Measurements from ENCODE around the gene PLCB3.
A peak's percentile ranks its signal among the peaks of the same experiment; 100 is the strongest.

The PLCB3 gene

DNA sequence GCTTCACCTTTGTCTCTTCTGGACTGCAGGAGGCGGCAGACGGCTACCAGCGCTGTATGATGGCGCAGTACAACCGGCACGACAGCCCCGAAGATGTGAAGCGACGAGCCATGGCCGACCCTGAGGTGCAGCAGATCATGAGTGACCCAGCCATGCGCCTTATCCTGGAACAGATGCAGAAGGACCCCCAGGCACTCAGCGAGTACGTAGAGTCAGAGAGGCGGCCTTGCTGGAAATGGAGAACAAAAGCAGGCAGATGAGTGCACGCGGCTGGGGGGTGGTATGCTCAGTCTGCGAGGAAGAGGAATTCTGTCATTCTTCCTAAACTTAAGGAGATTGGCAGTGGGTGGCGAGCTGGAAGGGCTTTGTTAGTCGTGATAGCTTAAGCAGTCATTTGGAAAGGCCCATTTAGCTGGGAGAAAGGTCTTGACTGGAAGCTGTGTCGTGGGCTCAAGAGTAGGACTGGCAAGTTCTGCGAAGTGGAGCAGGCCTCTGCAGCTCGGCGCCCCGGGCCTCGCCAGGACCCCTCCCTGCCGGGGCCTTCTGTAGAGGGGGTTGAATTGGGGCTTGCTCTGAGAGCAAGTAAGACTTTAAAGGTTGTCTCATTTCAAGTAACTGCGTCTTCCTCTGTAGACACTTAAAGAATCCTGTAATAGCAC, 47.8 kb upstream of the PLCB3 start:
- TF ChIP-seq SPI1 (IDR thresholded peaks at IDR 0.05; ENCODE audit: borderline replicate concordance, low read depth): no peak
- TF ChIP-seq POLR2AphosphoS5 (IDR thresholded peaks at IDR 0.05; ENCODE audit: low read depth): no peak
- no peak for TF ChIP-seq GABPA (IDR thresholded peaks at IDR 0.05; ENCODE audit: low read depth)
- TF ChIP-seq, protein P1, sequence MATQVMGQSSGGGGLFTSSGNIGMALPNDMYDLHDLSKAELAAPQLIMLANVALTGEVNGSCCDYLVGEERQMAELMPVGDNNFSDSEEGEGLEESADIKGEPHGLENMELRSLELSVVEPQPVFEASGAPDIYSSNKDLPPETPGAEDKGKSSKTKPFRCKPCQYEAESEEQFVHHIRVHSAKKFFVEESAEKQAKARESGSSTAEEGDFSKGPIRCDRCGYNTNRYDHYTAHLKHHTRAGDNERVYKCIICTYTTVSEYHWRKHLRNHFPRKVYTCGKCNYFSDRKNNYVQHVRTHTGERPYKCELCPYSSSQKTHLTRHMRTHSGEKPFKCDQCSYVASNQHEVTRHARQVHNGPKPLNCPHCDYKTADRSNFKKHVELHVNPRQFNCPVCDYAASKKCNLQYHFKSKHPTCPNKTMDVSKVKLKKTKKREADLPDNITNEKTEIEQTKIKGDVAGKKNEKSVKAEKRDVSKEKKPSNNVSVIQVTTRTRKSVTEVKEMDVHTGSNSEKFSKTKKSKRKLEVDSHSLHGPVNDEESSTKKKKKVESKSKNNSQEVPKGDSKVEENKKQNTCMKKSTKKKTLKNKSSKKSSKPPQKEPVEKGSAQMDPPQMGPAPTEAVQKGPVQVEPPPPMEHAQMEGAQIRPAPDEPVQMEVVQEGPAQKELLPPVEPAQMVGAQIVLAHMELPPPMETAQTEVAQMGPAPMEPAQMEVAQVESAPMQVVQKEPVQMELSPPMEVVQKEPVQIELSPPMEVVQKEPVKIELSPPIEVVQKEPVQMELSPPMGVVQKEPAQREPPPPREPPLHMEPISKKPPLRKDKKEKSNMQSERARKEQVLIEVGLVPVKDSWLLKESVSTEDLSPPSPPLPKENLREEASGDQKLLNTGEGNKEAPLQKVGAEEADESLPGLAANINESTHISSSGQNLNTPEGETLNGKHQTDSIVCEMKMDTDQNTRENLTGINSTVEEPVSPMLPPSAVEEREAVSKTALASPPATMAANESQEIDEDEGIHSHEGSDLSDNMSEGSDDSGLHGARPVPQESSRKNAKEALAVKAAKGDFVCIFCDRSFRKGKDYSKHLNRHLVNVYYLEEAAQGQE (IDR thresholded peaks at IDR 0.05; ENCODE audit: insufficient replicate concordance, low read depth): no peak
- TF ChIP-seq, protein P2, sequence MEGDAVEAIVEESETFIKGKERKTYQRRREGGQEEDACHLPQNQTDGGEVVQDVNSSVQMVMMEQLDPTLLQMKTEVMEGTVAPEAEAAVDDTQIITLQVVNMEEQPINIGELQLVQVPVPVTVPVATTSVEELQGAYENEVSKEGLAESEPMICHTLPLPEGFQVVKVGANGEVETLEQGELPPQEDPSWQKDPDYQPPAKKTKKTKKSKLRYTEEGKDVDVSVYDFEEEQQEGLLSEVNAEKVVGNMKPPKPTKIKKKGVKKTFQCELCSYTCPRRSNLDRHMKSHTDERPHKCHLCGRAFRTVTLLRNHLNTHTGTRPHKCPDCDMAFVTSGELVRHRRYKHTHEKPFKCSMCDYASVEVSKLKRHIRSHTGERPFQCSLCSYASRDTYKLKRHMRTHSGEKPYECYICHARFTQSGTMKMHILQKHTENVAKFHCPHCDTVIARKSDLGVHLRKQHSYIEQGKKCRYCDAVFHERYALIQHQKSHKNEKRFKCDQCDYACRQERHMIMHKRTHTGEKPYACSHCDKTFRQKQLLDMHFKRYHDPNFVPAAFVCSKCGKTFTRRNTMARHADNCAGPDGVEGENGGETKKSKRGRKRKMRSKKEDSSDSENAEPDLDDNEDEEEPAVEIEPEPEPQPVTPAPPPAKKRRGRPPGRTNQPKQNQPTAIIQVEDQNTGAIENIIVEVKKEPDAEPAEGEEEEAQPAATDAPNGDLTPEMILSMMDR (IDR thresholded peaks at IDR 0.05; ENCODE audit: insufficient read depth, low read length): no peak
- Histone ChIP-seq H3K4me3 (replicated peaks; ENCODE audit: insufficient read depth, low read length) (no peak overlapping the region), H3K27me3 (ENCODE audit: insufficient read depth, poor library complexity, severe bottlenecking) (no peaks in the 10 kb centered on the region), H3K27ac (replicated peaks) (no peak overlapping the region)
- no peak for DNase-seq (ENCODE audit: low read depth in 1 of 2, low spot score in 1 of 2)

DNA sequence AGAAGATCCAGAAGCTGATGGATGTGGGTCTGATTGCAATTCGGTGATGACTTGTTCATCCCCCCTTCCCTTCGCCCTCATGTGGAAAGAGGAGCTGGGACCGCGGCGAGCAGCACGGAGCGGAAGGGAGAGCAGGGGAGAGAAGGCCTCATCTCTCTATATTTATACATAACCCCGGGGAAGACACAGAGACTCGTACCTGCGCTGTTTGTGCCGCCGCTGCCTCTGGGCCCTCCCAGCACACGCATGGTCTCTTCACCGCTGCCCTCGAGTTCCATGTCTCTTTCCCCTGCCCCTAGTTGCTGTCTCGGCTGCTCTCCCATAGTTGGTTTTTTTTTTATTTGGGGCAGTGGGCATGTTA, 47.3 kb upstream of the PLCB3 start:
- no peak for DNase-seq (ENCODE audit: low read depth in 1 of 2, low spot score in 1 of 2)
- Histone ChIP-seq H3K4me3 (replicated peaks; ENCODE audit: insufficient read depth, low read length) (no peak overlapping the region), H3K27ac (replicated peaks) (no peak overlapping the region), H3K27me3 (ENCODE audit: insufficient read depth, poor library complexity, severe bottlenecking) (no peaks in the 10 kb centered on the region)
- TF ChIP-seq SPI1 (IDR thresholded peaks at IDR 0.05; ENCODE audit: borderline replicate concordance, low read depth): no peak
- no peak for TF ChIP-seq POLR2AphosphoS5 (IDR thresholded peaks at IDR 0.05; ENCODE audit: low read depth)
- no peak for TF ChIP-seq GABPA (IDR thresholded peaks at IDR 0.05; ENCODE audit: low read depth)
- TF ChIP-seq, protein P2 (IDR thresholded peaks at IDR 0.05; ENCODE audit: insufficient read depth, low read length): no peak
- TF ChIP-seq, protein P1 (IDR thresholded peaks at IDR 0.05; ENCODE audit: insufficient replicate concordance, low read depth): no peak

DNA sequence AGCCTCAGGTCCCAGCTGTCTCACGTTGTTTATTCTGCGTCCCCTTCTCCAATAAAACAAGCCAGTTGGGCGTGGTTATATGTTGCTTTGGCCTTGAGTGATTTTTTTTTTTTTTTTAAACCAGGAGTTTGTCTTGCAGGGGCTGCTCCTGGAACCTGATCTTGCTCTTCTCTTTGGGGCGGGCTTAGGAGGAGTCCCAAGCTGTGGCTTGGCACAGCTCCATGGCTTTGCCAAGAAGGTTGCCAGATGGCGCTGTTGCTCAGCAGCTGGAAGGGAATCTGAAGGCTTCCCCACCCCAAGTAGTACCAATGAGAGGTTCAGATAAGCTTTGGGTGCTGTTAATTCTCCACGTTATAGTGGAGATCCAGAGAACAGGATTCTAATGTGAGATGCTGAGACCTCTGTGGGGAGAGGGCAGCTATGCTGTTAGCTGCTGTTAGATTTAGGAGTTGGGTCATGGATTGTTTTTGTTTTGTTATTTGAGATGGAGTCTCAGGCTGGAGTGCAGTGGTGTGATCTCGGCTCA, 46.8 kb upstream of the PLCB3 start:
- H3K27ac ChIP-seq (replicated peaks): peak overlapping the region; percentile 89
- DNase-seq (ENCODE audit: low read depth in 1 of 2, low spot score in 1 of 2): peak; percentile 84 to 94
- TF ChIP-seq SPI1 (IDR thresholded peaks at IDR 0.05; ENCODE audit: borderline replicate concordance, low read depth) (peak; percentile 4; the same call in 1 of the 2 replicates), GABPA (IDR thresholded peaks at IDR 0.05; ENCODE audit: low read depth) (no peak), POLR2AphosphoS5 (IDR thresholded peaks at IDR 0.05; ENCODE audit: low read depth) (peak; percentile 93)
- TF ChIP-seq, protein P1 (IDR thresholded peaks at IDR 0.05; ENCODE audit: insufficient replicate concordance, low read depth): no peak
- TF ChIP-seq, protein P2 (IDR thresholded peaks at IDR 0.05; ENCODE audit: insufficient read depth, low read length): peak; percentile 86
- H3K27me3 ChIP-seq (ENCODE audit: insufficient read depth, poor library complexity, severe bottlenecking): no peaks in the 10 kb centered on the region
- H3K4me3 ChIP-seq (replicated peaks; ENCODE audit: insufficient read depth, low read length): no peak overlapping the region

Measured in HL-60 (cell line).